ENCODE data around the gene TMEM52. TPM values are rescaled to one million over a fixed set of nuclear protein-coding genes. Genes with fewer than 3 reads are reported as not detected.

TMEM52 gene
- polyA plus RNA-seq, 1 donor from 2014 or later: not detected

GRCh38 chr1:1916851-1917251 lies 2.2 kb downstream of the TMEM52 start:
- no peak overlapping the region for H3K4me3 Mint-ChIP-seq
- H3K27ac Mint-ChIP-seq: no peak overlapping the region
- peaks cover 3% of the 10 kb centered on the region for H3K36me3 Mint-ChIP-seq
- no peaks in the 10 kb centered on the region for H3K27me3 Mint-ChIP-seq
- H3K4me1 Mint-ChIP-seq: peaks cover 0 to 2% (median 0%) of the 10 kb centered on the region in 3 donors
- H3K9me3 Mint-ChIP-seq: no peaks in the 10 kb centered on the region

- Mint-ChIP-seq H3K27me3 (no peaks in the 10 kb centered on the region), H3K9me3 (no peaks in the 10 kb centered on the region), H3K27ac (peak overlapping the region in 1 of 3 donors; percentile 50), H3K4me1 (peaks cover 0 to 2% (median 0%) of the 10 kb centered on the region in 3 donors), H3K4me3 (no peak overlapping the region), H3K36me3 (peaks cover 3% of the 10 kb centered on the region)
Measured at GRCh38 chr1:1915911-1916840, 2.9 kb downstream of the TMEM52 start.

GRCh38 chr1:1914971-1915692 lies 3.9 kb downstream of the TMEM52 start, which contains the start of gene CALML6:
TSS of gene CALML6 (plus strand) at chr1:1915260. CDS start at chr1:1915281, 21 bp downstream.
- Mint-ChIP-seq H3K27ac (peak within 1 kb of the TSS in 1 of 3 donors; percentile 50), H3K4me3 (no peak within 1 kb of the TSS), H3K9me3 (no peaks in the 10 kb centered on the region), H3K36me3 (peaks cover 3% of the 10 kb centered on the region), H3K27me3 (no peaks in the 10 kb centered on the region), H3K4me1 (peaks cover 2 to 4% (median 2%) of the 10 kb centered on the region in 3 donors)

- H3K36me3 Mint-ChIP-seq: peaks cover 3% of the 10 kb centered on the region
- H3K4me3 Mint-ChIP-seq: peak overlapping the region in 1 of 4 donors; percentile 23
- H3K9me3 Mint-ChIP-seq: no peaks in the 10 kb centered on the region
- no peak overlapping the region for H3K27ac Mint-ChIP-seq
- H3K4me1 Mint-ChIP-seq: peaks cover 4 to 5% (median 5%) of the 10 kb centered on the region in 3 donors
- no peaks in the 10 kb centered on the region for H3K27me3 Mint-ChIP-seq
Measured at GRCh38 chr1:1914101-1914970, 4.7 kb downstream of the TMEM52 start.

GRCh38 chr1:1911350-1912041 lies 7.6 kb downstream of the TMEM52 start:
- H3K4me3 Mint-ChIP-seq: peak overlapping the region in 2 of 4 donors; percentile 68 to 89

GRCh38 chr1:1910651-1911331 lies 8.3 kb downstream of the TMEM52 start:
- Mint-ChIP-seq H3K4me3 (peak overlapping the region in 2 of 4 donors; percentile 61 to 95), H3K9me3 (no peaks in the 10 kb centered on the region), H3K27ac (peak overlapping the region in 1 of 3 donors; percentile 86), H3K27me3 (no peaks in the 10 kb centered on the region), H3K36me3 (peaks cover 3% of the 10 kb centered on the region), H3K4me1 (peaks cover 9 to 11% (median 10%) of the 10 kb centered on the region in 3 donors)

More at GRCh38 chr1:1911350-1912041, 7.6 kb downstream of the TMEM52 start:
- peaks cover 6% of the 10 kb centered on the region in 3 donors for H3K4me1 Mint-ChIP-seq
- peak overlapping the region in 1 of 3 donors; percentile 86 for H3K27ac Mint-ChIP-seq
- no peaks in the 10 kb centered on the region for H3K27me3 Mint-ChIP-seq
- peaks cover 3% of the 10 kb centered on the region for H3K36me3 Mint-ChIP-seq
- H3K9me3 Mint-ChIP-seq: no peaks in the 10 kb centered on the region

- no peaks in the 10 kb centered on the region for H3K27me3 Mint-ChIP-seq
- peaks cover 9 to 11% (median 10%) of the 10 kb centered on the region in 3 donors for H3K4me1 Mint-ChIP-seq
- H3K36me3 Mint-ChIP-seq: peaks cover 3% of the 10 kb centered on the region
- H3K4me3 Mint-ChIP-seq: peak overlapping the region; percentile 61 to 95 (median 88)
- peak overlapping the region in 2 of 3 donors; percentile 86 for H3K27ac Mint-ChIP-seq
- H3K9me3 Mint-ChIP-seq: no peaks in the 10 kb centered on the region
Measured at GRCh38 chr1:1910033-1910465, 9.0 kb downstream of the TMEM52 start.

GRCh38 chr1:1908506-1908791 lies 10.6 kb downstream of the TMEM52 start:
- H3K4me1 Mint-ChIP-seq: peaks cover 9 to 11% (median 10%) of the 10 kb centered on the region in 3 donors
- H3K27me3 Mint-ChIP-seq: no peaks in the 10 kb centered on the region
- H3K9me3 Mint-ChIP-seq: no peaks in the 10 kb centered on the region
- H3K4me3 Mint-ChIP-seq: peak overlapping the region in 3 of 4 donors; percentile 55 to 74 (median 71)
- no peaks in the 10 kb centered on the region for H3K36me3 Mint-ChIP-seq
- H3K27ac Mint-ChIP-seq: no peak overlapping the region

GRCh38 chr1:1907098-1907736 lies 11.9 kb downstream of the TMEM52 start:
- H3K36me3 Mint-ChIP-seq: no peaks in the 10 kb centered on the region
- peak overlapping the region in 2 of 3 donors; percentile 53 to 87 for H3K27ac Mint-ChIP-seq
- H3K9me3 Mint-ChIP-seq: no peaks in the 10 kb centered on the region
- peak overlapping the region in 3 of 4 donors; percentile 55 to 81 (median 55) for H3K4me3 Mint-ChIP-seq
- peaks cover 7 to 11% (median 10%) of the 10 kb centered on the region in 3 donors for H3K4me1 Mint-ChIP-seq
- peaks cover 2% of the 10 kb centered on the region for H3K27me3 Mint-ChIP-seq

- Mint-ChIP-seq H3K27ac (peak overlapping the region; percentile 4 to 76 (median 56)), H3K27me3 (peaks cover 2% of the 10 kb centered on the region), H3K36me3 (no peaks in the 10 kb centered on the region), H3K9me3 (no peaks in the 10 kb centered on the region), H3K4me1 (peaks cover 7 to 11% (median 10%) of the 10 kb centered on the region in 3 donors), H3K4me3 (peak overlapping the region in 3 of 4 donors; percentile 61 to 72 (median 70))
Measured at GRCh38 chr1:1906185-1907097, 12.6 kb downstream of the TMEM52 start.

GRCh38 chr1:1903224-1903623 lies 15.9 kb downstream of the TMEM52 start:
- Mint-ChIP-seq H3K36me3 (no peaks in the 10 kb centered on the region), H3K4me3 (no peak overlapping the region), H3K27me3 (peaks cover 2% of the 10 kb centered on the region), H3K4me1 (peaks cover 5 to 12% (median 5%) of the 10 kb centered on the region in 3 donors), H3K27ac (peak overlapping the region in 1 of 3 donors; percentile 48), H3K9me3 (no peaks in the 10 kb centered on the region)

- Mint-ChIP-seq H3K36me3 (no peaks in the 10 kb centered on the region), H3K27me3 (peaks cover 2% of the 10 kb centered on the region), H3K9me3 (no peaks in the 10 kb centered on the region), H3K27ac (peak overlapping the region in 1 of 3 donors; percentile 23), H3K4me3 (no peak overlapping the region), H3K4me1 (peaks cover 5 to 11% (median 5%) of the 10 kb centered on the region in 3 donors)
Measured at GRCh38 chr1:1901641-1902294, 17.3 kb downstream of the TMEM52 start.
